VCaP (cell line): ENCODE measurements around the gene GDPD1.
A peak's percentile ranks its signal among the peaks of the same experiment; 100 is the strongest.

Experiments used
- H3K27ac ChIP-seq: fragments of 450-650 bp; 2 replicates; pipeline ENCODE4 v1.5.1; 2017
- CTCF ChIP-seq: fragments of 450-650 bp; conservative IDR thresholded peaks from 2 replicates; pipeline ENCODE4 v1.5.1; 2017; ENCODE audit warnings: mild to moderate bottlenecking, moderate library complexity

Gene GDPD1

DNA sequence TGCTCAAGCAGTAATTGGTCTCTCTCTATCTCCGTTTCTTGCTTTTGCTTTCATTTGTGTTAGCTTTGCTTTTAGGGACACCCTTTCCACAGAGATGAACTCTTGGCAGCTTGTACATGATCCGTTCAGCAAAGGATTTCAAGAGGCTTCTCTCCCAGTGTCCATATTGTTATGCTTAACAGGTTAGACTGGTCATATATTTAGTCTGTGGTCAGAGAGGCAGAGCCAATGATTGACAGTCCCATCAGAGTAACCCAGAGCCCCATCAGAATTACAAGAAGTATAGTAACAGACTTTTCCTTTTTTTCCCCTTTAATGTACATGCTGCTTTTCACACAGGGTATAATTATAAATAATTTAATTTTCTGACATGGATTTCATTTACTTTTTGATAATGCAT is 34.4 kb downstream of the GDPD1 start:
- H3K27ac ChIP-seq = peak overlapping the region; percentile 69
- TF ChIP-seq CTCF = no peak

GRCh38 chr17:59257101-59257500 is 36.8 kb downstream of the GDPD1 start:
- TF ChIP-seq CTCF = no peak

GRCh38 chr17:59260722-59261121 is 40.4 kb downstream of the GDPD1 start:
- TF ChIP-seq CTCF = no peak
- H3K27ac ChIP-seq = no peak overlapping the region

More at GRCh38 chr17:59257101-59257500, 36.8 kb downstream of the GDPD1 start:
- no peak overlapping the region for H3K27ac ChIP-seq

DNA sequence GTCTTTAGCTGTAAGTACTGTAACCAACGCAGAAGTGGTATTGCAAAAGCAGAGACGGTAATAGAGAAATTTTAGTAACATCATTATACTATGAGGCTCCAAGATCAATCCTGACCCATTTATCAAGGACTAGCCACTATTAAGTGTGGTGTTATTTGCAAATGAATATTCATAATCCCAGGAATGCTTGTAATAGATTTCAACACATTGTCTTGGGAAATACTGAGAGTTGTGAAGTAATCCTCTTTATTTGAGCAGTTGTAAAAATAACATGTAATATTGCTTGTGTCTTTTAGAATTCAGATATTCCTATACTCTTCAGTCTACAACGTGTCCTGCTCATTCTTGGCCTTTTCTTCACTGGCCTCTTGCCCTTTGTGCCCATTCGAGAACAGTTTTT is 46.4 kb downstream of the GDPD1 start:
- TF ChIP-seq CTCF = no peak
- no peak overlapping the region for H3K27ac ChIP-seq

GRCh38 chr17:59267776-59268175 is 47.5 kb downstream of the GDPD1 start:
- no peak overlapping the region for H3K27ac ChIP-seq
- TF ChIP-seq CTCF = no peak

DNA sequence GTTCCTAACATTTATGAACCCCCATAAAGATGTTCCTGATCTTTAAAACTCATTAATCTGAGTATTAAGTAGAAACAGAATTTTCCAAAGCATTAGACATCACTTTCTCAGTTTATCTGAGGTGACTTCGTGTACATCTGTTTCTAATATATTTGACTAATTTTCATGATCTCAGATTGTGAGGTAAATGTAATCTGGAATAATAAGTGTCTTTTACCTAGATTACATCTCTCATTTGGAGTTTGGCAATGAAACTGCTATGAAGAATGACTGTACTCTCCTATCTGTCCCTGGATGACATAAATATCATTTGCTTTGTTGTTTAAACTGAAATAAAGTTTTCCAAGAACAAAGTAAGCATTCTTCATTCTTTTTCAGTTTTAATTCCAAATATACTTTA is 55.3 kb downstream of the GDPD1 start:
- no peak overlapping the region for H3K27ac ChIP-seq
- no peak for TF ChIP-seq CTCF

DNA sequence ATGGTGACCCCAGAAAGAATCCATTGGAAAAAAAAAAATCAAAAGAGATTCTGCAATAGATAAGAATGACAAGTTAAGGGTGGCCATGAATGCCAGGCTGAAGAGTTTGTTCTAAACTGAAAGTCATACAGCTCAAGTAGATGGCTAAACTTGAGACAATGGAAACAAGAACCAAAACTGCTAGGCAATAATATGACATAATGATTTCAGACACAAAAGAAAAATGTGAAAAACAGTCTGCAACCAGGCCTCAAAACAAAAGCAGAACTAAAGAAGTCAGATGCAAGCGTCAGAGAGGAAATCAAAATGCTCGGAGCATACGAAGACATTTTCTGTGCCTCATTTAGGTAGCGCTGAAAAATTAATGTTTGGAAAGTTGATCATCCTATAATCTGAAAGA is 56.7 kb downstream of the GDPD1 start:
- H3K27ac ChIP-seq = no peak overlapping the region
- TF ChIP-seq CTCF = no peak

DNA sequence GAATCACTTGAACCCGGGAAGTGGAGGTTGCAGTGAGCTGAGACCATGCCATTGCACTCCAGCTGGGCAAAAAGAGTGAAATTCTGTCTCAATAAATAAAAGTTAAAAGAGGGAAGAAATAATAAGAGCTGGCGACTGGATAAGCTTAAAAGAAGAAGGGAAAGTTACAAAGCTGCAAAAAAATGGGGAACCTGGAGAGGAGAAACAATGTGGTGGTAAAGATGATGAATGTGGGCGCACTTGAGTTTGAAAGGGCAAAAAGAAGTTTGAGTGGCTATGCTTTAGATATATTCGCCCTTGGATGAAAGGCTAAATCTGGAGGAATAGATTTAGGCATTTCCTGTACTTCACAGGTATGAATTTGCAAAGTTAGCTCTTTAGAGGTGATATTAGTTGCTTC is 58.1 kb downstream of the GDPD1 start:
- no peak for TF ChIP-seq CTCF
- no peak overlapping the region for H3K27ac ChIP-seq
